ENCODE data around the gene IGFBP4. TPM values are rescaled to one million over a fixed set of nuclear protein-coding genes. Genes with fewer than 3 reads are reported as not detected.

Gene IGFBP4
- total RNA-seq, 1 experiment from 2014 or later, result 22.5 TPM

DNA sequence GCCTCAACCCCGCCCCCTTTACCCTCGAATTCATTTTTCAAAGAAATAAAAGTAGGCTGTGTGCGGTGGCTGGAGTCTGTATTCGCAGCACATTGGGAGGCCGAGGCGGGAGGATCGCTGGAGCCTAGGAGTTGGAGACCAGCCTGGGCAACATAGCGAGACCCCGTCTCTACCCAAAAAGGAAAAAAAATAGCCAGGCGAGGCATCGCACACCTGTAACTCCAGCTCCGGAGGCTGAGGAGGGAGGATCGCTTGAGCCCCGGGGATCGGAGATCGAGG, 24.9 kb upstream of the IGFBP4 start:
- Histone ChIP-seq H3K4me1 (replicated peaks) (peaks cover 22% of the 10 kb centered on the region), H3K9me3 (replicated peaks) (no peaks in the 10 kb centered on the region), H3K4me3 (peak overlapping the region; percentile 79), H3K27ac (peak overlapping the region; percentile 69), H3K36me3 (peaks cover 43% of the 10 kb centered on the region), H3K27me3 (replicated peaks) (no peaks in the 10 kb centered on the region)
- no peak for DNase-seq (ENCODE audit: low read depth in 1 of 2, low spot score in 2 of 2)

DNA sequence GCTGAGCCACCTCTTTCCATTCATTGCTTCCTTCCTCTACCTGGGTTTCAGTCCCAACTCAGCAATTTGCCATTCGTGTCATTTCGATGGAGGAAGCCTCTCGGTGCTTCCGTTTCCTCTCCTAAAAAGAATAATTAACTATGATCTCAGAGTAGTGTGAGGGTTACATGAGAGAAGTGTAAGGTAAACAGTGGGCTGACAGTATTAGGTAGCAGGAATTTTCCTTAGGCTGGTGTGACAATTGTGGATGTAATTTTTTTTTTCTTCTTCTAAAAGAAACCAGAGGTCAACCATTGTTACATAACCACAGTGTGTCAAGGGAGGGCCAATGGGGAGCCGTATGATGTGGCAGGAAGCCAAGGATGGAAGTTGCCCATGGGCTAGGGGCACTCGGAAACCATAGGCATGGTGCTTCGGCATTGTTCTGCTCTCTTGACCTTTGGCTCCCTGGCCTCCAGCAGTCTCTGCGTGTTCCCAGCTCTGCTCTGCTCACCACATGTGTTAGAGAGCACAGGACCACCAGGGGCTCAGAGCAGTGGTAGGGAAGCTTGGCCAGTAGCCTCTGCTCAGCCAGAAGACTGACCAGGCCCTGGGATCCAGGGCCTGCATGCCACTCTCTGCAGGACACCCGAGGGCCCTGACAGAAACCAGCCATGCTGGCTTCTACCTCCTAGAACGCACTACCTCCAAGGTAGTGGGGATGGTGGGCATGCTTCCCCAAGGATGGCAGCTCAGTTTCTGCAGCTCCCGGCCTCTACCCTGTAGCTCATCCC, 23.5 kb upstream of the IGFBP4 start:
- no peaks in the 10 kb centered on the region for H3K27me3 ChIP-seq (replicated peaks)
- no peaks in the 10 kb centered on the region for H3K9me3 ChIP-seq (replicated peaks)
- peaks cover 29% of the 10 kb centered on the region for H3K36me3 ChIP-seq
- no peak overlapping the region for H3K4me3 ChIP-seq
- no peak for DNase-seq (ENCODE audit: low read depth in 1 of 2, low spot score in 2 of 2)
- H3K27ac ChIP-seq, result no peak overlapping the region
- H3K4me1 ChIP-seq (replicated peaks), result peaks cover 22% of the 10 kb centered on the region

- no peaks in the 10 kb centered on the region for H3K36me3 ChIP-seq
- no peak overlapping the region for H3K27ac ChIP-seq
- H3K4me3 ChIP-seq, result no peak overlapping the region
- DNase-seq (ENCODE audit: low read depth in 1 of 2, low spot score in 2 of 2), result no peak
- H3K4me1 ChIP-seq (replicated peaks), result peaks cover 6% of the 10 kb centered on the region
- H3K27me3 ChIP-seq (replicated peaks), result no peaks in the 10 kb centered on the region
- H3K9me3 ChIP-seq (replicated peaks), result no peaks in the 10 kb centered on the region
These were observed 20.1 kb upstream of the IGFBP4 start for GRCh38 chr17:40422990-40423633.

DNA sequence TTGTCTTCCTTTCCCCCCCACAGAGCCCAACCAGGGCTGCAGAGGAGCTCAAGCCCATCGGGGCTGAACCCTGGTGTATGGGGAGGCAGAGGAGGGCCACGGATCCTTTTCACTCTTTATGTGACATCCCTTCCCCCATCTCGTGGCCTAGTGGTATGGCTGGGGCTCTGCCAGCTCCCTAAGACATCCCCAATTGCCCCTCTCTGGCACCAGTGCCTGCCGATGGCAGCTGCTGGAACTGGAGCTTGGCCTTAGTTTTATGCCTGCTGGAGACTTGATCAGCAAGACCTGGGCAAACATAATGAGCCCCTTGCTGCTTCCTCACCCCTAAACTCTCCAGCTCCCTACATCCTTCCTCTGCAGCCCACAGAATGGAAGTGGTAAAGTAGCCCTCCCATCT, 17.5 kb upstream of the IGFBP4 start:
- no peaks in the 10 kb centered on the region for H3K9me3 ChIP-seq (replicated peaks)
- no peak overlapping the region for H3K27ac ChIP-seq
- H3K27me3 ChIP-seq (replicated peaks), result no peaks in the 10 kb centered on the region
- peaks cover 3% of the 10 kb centered on the region; the same call in 1 of the 2 replicates for H3K4me1 ChIP-seq (replicated peaks)
- H3K4me3 ChIP-seq, result no peak overlapping the region
- DNase-seq (ENCODE audit: low read depth in 1 of 2, low spot score in 2 of 2), result no peak
- no peaks in the 10 kb centered on the region for H3K36me3 ChIP-seq

DNA sequence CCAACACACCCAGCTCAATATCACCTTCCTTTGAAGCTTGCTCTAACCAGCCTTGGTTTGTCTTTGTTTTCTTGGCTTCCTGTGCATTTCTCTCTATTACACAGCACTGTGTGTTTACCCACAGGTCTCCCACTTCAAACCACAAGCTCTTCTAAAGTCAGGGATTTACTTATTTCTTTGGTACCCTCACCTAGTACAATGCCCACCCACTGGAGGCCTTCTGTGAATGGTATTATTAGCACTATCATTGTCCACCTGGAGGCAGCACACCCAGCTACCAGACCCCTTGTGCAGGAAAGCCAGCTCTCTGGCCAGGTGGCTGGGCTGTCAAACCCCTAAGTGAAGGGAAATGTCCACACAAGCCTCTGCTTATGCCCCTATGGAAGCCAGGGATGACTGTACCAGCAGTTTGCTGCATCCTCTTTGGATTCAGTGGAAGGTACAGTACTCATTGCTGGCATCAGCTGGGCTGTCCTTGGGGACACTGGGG, 16.2 kb upstream of the IGFBP4 start:
- H3K4me3 ChIP-seq, result no peak overlapping the region
- H3K27me3 ChIP-seq (replicated peaks), result no peaks in the 10 kb centered on the region
- H3K36me3 ChIP-seq, result no peaks in the 10 kb centered on the region
- H3K9me3 ChIP-seq (replicated peaks), result no peaks in the 10 kb centered on the region
- no peak for DNase-seq (ENCODE audit: low read depth in 1 of 2, low spot score in 2 of 2)
- no peak overlapping the region for H3K27ac ChIP-seq
- peaks cover 3% of the 10 kb centered on the region; the same call in 1 of the 2 replicates for H3K4me1 ChIP-seq (replicated peaks)

DNA sequence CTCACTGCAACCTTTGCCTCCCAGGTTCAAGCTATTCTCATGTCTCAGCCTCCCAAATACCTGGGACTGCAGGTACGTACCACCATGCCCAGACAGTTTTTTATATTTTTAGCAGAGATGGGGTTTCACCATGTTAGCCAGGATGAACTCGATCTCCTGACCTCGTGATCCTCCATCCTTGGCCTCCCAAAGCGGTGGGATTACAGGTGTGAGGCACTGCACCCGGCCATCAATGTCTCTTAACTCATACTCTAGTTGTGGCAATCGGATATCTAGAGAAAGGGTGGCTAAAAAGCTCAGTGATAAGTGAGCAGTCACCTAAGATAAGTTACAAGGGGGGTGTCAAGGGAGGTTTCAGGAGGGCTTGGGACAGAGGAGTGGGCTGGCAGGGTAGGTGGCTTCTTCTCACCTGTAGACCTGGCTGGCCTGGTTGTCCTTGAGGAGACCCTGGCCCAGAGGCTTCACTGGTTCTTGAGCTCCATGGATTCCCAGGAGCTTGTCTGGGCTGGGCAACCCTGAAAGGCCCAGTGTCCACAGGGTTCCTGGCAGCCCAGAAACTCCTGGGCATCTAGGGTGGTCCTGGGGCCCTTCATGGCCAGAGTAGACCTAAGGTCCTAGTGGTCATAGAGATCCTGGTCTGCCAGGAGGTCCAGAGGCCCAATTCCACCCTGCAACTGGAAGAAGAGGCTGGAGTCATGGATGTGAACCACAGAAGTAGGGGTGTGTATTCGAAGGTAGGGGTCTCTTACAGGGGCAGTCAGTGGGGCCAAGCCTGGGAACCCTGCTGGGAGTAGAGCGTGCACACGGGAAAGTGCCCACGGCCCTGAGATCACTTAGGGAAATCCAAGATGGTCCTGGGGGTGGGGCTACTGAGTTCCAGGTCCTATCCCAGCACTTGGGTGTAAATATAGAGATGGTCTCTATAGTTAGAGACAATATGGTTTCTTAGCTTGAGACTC, 12.7 kb upstream of the IGFBP4 start:
- Histone ChIP-seq H3K27ac (no peak overlapping the region), H3K4me3 (no peak overlapping the region), H3K4me1 (replicated peaks) (no peaks in the 10 kb centered on the region)

GRCh38 chr17:40431231-40431602, 12.0 kb upstream of the IGFBP4 start:
- no peak for DNase-seq (ENCODE audit: low read depth in 1 of 2, low spot score in 2 of 2)
- no peaks in the 10 kb centered on the region for H3K4me1 ChIP-seq (replicated peaks)
- no peaks in the 10 kb centered on the region for H3K9me3 ChIP-seq (replicated peaks)
- H3K27me3 ChIP-seq (replicated peaks), result no peaks in the 10 kb centered on the region
- H3K27ac ChIP-seq, result no peak overlapping the region
- no peaks in the 10 kb centered on the region for H3K36me3 ChIP-seq
- no peak overlapping the region for H3K4me3 ChIP-seq

More for the DNA sequence above, 12.7 kb upstream of the IGFBP4 start:
- Histone ChIP-seq H3K36me3 (no peaks in the 10 kb centered on the region), H3K27me3 (replicated peaks) (no peaks in the 10 kb centered on the region), H3K9me3 (replicated peaks) (no peaks in the 10 kb centered on the region)
- no peak for DNase-seq (ENCODE audit: low read depth in 1 of 2, low spot score in 2 of 2)

DNA sequence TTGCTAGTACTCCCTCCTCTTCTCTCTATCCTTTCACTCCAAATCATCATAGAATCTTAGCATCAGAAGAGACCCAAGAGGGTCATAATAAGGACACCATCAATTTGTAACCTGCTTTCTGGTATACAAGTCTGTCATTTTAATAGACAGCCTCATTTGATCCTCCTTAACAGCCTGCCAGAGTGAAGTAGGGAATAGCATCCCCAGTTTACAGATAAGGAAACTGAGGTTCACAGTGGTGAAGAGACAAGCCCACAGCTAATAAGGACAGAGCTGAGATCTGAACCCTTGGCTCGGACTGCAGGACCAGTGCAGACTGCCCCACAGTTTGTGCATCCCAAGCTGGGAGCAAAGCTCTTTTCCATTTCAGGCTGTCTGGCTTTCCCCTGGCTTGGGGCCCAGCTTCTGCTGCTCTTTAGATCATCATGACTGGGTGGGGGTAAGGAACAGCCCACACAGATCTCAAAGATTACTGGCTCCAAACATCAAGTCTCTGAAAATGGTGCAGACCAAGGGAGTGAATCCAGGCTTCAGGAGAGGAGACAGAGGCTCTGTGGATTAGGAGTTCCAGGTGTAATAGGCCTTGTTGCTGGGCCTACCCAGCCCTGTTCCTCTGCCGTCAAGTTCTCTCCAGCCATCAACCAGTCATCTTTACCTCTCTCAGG, 10.3 kb upstream of the IGFBP4 start:
- Histone ChIP-seq H3K4me1 (replicated peaks) (no peaks in the 10 kb centered on the region; the same call in 1 of the 2 replicates), H3K9me3 (replicated peaks) (no peaks in the 10 kb centered on the region), H3K27me3 (replicated peaks) (no peaks in the 10 kb centered on the region), H3K36me3 (no peaks in the 10 kb centered on the region), H3K27ac (no peak overlapping the region), H3K4me3 (no peak overlapping the region)
- DNase-seq (ENCODE audit: low read depth in 1 of 2, low spot score in 2 of 2), result no peak

DNA sequence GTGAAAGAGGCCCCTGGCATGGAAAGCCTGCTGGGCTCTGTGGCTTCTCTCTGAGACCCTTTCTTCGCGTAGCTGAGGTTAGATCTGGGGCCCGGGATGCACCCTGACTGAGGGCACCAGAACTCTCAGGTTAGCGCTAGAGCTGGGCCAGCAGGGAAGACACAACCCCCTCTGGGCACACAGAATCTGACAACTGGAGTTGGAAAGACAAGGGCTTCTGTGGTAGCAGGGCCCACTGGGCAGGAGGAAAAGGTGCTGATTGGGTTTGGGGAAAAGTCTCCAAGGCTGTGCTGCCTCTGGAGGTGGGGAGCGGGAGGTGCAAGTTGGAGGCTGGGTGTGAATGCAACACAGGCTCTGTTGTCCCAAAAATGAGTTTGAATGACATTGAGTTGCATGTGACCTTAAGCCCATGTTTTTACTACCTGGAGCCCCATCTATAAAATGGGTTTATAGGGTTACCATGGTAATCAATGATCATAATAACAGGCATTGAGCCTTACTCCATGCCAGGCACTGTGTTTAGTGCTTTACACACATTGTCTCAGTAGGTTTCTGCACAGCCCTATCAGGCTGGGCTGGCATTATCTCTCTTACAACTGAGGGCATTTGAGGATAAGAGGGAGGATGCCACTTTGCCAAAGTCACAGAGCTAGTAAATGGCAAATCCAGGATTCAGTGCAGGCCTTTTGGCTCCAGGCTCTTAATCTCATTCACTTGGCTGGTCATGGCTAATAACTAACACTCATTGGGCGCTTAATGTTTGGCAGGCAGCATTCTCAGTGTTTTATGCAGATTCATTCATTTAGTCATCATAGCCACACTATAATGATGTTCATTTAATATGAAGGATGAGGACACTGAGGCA, 9.5 kb upstream of the IGFBP4 start:
- H3K9me3 ChIP-seq (replicated peaks), result no peaks in the 10 kb centered on the region
- H3K27ac ChIP-seq, result no peak overlapping the region
- H3K4me3 ChIP-seq, result no peak overlapping the region
- H3K36me3 ChIP-seq, result no peaks in the 10 kb centered on the region
- no peak for DNase-seq (ENCODE audit: low read depth in 1 of 2, low spot score in 2 of 2)
- H3K4me1 ChIP-seq (replicated peaks), result no peaks in the 10 kb centered on the region; the same call in 1 of the 2 replicates
- no peaks in the 10 kb centered on the region for H3K27me3 ChIP-seq (replicated peaks)

GRCh38 chr17:40436636-40437035, 6.6 kb upstream of the IGFBP4 start:
- H3K27me3 ChIP-seq (replicated peaks), result no peaks in the 10 kb centered on the region
- no peak overlapping the region for H3K27ac ChIP-seq
- no peaks in the 10 kb centered on the region; the same call in 1 of the 2 replicates for H3K4me1 ChIP-seq (replicated peaks)
- no peak overlapping the region for H3K4me3 ChIP-seq
- no peaks in the 10 kb centered on the region for H3K36me3 ChIP-seq
- DNase-seq (ENCODE audit: low read depth in 1 of 2, low spot score in 2 of 2), result no peak
- no peaks in the 10 kb centered on the region for H3K9me3 ChIP-seq (replicated peaks)

DNA sequence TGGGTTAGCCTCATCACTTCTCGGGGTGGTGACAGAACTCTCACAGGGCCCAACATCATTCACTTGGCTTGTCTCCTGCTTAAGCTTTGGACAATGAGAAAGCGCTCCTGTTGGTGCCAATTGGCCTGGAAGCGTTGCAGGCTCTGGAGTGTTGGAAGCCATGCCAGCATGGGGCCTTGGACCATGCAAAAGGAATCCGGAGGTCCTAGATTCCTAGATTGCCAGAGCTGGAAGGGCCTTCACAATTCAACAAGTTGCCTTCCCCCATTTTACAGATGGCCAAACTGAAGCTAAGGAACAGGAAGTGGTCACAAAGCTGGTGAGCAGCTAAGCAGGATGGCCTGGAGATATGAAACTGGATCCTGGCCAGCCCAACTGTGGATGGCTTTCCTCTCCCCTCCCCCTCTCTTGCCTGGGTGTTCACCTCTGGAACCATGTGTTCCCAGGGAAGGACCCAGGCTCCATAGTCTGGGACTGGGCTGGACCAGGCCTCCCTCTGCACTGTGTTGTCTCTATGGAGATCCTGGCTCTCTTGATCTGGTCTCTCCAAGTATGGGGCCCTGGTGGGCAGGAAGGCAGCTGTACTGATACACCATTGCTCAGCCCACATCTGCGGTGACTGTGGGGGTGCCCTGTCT, 6.0 kb upstream of the IGFBP4 start:
- Histone ChIP-seq H3K4me3 (no peak overlapping the region), H3K4me1 (replicated peaks) (no peaks in the 10 kb centered on the region; the same call in none of the 2 replicates), H3K27ac (no peak overlapping the region), H3K27me3 (replicated peaks) (no peaks in the 10 kb centered on the region), H3K36me3 (no peaks in the 10 kb centered on the region), H3K9me3 (replicated peaks) (no peaks in the 10 kb centered on the region)
- no peak for DNase-seq (ENCODE audit: low read depth in 1 of 2, low spot score in 2 of 2)

- H3K36me3 ChIP-seq, result no peaks in the 10 kb centered on the region
- H3K27me3 ChIP-seq (replicated peaks), result no peaks in the 10 kb centered on the region
- peaks cover 27% of the 10 kb centered on the region for H3K4me1 ChIP-seq (replicated peaks)
- no peak overlapping the region for H3K4me3 ChIP-seq
- no peak for DNase-seq (ENCODE audit: low read depth in 1 of 2, low spot score in 2 of 2)
- no peak overlapping the region for H3K27ac ChIP-seq
- no peaks in the 10 kb centered on the region for H3K9me3 ChIP-seq (replicated peaks)
These were observed 3.1 kb upstream of the IGFBP4 start for GRCh38 chr17:40440166-40440565.

All from SJSA1 (cell line).